GM04504 (cell line): ENCODE results near the gene SEC24C.
"Not testable (repeated sequence)": the region's sequence is repeated elsewhere in the genome, so short reads cannot be mapped to it uniquely, and the experiment has no call there.

Experiments
- DNase-seq: peaks from one replicate; pipeline ENCODE4 v3.0.0-alpha.2; 2012; ENCODE audit warnings: low read depth

SEC24C gene

DNA sequence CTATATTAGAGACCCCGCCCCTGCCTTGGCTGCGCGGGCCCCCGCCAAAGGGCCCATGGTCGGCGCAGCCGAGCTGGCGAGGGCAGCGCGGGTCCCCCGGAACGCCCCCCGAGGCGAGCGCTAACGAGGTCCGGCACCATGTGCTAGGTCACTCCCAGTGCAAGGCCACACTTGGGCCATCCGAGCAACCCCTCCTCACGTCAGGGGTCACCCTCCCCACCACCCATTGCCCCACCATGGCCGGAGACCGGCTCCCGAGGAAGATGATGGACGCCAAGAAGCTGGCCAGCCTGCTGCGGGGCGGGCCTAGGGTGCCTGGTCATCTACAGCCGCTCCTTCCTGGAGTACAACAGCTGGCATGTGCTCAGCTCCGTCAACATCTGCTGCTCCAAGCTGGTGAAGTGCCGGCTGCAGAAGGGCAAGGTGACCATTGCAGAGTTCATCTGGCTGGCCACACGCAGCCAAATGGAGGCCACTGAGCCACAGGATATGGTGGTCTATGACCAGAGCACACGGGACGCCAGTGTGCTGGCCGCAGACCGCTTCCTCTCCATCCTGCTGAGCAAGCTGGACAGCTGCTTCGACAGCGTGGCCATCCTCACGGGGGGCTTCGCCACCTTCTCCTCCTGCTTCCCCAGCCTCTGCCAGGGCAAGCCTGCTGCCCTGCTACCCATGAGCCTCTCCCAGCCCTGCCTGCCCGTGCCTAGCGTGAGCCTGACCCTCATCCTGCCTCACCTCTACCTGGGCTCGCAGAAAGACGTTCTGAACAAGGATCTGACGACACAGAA lies 12.4 kb upstream of the SEC24C start:
- no peak for DNase-seq

DNA sequence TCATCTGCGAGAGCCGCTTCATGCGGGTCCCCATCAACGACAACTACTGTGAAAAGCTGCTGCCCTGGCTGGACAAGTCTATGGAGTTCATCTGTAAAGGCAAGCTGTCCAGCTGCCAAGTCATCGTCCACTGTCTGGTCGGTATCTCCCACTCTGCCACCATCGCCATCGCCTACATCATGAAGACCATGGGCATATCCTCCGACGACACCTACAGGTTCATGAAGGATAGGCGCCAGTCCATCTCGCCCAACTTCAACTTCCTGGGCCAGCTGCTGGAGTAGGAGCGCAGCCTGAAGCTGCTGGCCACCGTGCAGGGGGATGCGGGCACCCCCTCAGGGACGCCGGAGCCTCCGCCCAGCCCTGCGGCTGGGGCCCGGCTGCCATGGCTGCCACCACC lies 11.7 kb upstream of the SEC24C start:
- no peak for DNase-seq

DNA sequence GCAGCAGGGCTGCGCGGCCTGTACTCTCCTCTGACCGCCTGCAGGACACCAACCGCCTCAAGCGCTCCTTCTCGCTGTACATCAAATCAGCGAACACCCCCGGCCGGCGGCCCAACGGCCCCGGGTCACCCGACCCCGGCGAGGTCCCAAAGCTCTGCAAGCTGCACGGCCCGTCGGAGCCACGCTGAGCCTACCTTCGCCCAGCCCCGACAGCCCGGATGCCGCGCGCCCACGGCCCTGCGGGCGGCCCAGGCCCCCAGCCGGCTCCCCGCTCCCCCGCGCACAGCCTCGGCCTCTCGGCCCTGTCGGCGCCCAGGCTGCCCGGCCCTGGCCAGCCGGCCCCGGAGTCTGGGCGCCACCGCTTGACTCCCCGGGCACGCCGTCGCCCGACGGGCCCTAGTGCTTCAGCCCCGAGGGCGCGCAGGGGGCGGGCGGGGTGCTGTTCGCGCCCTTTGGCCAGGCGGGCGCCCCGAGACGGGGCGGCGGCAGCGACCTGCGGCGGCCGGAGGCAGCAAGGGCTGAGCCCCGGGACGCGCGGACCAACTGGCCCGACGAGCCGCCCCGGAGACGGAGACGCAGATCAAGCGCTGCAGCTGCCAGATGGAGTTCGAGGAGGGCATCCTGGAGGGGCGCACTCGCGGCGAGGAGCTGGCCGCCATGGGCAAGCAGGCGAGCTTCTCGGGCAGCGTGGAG lies 11.1 kb upstream of the SEC24C start:
- no peak for DNase-seq

DNA sequence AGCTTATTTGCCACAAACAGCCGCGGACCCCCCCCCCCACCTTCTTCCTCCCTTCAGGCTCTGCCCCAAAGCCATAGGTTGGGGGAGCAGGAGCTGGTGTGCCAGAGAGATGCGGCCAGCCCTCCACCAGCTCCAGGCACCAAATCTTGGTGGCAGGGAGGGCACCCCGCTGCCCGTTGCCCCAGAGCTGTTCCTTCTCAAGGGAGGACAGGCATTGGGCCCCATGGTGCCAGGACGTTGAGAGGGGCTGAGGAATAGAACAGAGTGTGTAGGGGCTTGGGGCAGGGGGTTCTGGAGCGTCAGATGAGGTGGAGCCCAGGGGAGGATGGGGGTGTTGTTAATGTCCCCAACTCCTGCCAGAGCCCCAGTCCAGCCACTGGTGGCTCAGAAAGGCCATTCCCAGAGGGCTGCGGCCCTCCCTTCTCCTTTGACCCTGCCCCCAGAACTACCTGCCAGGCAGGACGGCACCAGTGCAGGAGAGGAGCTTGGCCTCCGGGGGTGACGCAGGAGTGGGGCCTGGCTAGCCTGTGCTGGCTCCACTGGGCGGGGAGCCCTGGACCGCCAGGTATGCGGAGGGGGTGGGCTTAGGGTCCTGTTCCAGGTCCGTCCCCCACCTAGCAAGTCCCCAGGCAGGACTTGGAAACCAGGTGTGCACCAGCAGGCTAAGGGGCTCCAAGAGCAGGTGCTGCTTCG lies 10.0 kb upstream of the SEC24C start:
- DNase-seq = no peak

DNA sequence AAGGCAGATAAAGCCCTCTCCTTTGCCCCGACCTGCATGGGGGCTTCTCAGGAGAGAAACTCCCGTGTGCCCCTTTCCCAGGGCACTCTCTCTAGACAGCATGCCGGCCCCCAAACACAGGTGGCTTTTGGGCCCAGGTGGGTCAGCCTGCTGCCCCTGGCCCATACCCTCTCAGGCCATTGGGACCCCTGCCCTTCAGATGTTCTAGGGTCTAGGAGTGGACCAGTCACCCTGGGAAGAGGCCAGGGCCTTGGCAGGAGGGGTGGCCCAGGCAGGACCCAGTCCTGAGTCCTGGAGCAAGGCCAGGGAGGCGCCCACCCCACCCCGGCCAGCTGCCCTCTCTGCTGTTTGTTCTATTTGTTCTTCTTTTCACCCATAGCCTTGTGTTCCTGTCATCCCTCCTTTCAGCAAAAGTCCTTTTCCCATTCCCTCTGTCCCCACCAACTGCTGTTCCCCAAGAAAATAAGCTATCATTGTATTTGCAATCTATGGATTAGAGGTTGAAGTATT lies 9.3 kb upstream of the SEC24C start:
- no peak for DNase-seq

DNA sequence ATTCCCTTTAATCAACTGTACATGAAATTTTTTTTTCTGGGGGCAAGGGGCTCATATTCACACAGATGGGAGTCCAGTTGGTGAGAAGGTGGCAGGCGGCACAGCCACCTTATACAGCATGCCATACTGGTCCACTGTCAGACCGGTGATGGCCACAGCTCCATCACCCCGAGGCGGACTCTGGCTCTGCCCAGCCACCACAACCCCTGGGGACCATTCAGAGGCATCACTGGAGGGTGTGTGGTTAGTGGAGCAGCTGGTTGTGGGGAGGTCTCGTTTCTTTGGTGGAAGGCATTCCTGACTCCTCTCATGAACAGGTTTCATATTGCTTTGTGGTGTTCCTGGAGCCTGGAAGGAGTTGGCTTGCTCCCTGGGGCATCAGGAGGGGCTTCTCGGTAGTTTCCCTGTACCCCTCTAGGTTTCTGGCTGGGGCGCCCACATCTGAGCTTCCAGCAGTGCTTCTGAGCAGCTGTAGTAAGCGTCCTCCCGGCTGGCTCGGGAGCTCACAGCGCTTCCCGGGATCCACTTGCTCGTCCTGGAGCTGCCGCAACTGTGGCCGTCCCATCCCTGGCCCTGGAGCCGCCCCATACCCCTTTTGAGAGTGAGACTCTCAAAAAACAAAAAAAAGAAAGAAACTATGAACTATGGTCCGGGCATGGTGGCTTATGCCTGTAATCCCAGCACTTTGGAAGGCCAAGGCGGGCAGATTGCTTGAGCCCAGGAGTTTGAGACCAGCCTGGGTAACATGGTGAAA lies 3.5 kb upstream of the SEC24C start:
- not testable (repeated sequence) for DNase-seq

DNA sequence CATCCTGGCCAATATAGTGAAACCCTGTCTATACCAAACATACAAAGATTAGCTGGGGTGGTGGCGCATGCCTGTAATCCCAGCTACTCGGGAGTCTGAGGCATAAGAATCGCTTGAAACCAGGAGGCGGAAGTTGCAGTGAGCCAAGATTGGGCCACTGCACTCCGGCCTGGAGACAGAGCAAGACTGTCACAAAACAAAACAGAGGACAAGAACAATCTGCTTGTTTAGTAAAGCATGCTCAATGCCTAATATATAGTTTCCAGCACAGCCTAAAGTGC lies 1.8 kb upstream of the SEC24C start:
- no peak for DNase-seq

DNA sequence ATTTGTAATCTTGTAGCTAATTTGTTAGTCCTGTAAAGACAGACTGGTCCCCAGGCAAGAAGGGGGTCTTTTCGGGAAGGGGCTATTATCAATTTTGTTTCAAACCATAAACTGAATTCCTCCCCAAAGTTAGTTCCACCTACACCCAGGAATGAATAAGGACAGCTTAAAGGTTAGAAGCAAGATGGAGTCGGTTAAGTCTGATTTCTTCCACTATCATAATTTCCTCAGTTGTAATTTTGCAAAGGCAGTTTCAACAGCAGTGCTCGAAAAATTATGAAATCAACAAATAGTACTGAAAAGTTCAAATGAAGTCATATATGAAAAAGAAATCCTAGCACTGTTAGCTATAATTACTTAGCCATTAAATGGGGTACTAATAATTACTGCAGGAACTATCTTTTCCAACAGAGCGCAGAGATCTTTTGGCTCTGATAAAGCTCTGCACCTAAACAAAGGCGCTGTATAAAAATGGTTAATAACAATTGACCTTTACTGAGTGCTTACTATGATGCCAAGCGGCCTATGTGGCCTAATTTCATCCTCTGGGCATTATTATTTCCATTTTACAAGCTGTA lies 756 bp upstream of the SEC24C start:
- DNase-seq = no peak

DNA sequence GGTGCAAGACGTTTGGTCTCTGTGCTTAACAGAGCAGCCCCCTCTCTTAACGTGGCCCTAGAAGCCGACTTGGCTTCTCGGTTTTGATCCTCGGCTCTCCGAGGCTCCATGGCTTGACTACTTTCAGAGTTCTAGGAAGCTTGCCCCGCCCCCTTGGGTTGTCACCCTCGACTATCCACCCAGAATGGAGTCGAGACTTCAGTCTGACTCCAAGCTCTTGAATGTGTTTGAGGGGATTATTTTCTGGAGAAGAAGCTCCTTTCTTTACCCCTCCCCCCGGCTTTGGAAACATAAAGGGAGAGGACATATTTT lies 448 bp downstream of the SEC24C start:
- peak; percentile 29 for DNase-seq

DNA sequence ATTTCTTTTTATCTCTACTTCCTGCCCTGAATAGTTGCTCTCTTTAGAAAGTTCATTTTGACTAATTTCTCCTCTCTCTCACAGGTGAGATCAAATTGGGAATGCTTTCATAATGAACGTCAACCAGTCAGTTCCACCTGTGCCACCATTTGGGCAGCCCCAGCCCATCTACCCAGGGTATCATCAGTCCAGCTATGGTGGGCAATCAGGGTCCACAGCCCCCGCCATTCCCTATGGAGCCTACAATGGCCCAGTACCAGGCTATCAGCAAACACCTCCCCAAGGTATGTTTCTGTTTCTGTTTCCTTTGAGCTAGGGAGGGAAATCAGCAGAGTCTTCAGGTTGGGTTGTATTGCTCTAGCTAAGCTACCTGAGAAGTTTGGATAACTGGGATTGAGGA lies 2.5 kb downstream of the SEC24C start:
- DNase-seq = no peak

DNA sequence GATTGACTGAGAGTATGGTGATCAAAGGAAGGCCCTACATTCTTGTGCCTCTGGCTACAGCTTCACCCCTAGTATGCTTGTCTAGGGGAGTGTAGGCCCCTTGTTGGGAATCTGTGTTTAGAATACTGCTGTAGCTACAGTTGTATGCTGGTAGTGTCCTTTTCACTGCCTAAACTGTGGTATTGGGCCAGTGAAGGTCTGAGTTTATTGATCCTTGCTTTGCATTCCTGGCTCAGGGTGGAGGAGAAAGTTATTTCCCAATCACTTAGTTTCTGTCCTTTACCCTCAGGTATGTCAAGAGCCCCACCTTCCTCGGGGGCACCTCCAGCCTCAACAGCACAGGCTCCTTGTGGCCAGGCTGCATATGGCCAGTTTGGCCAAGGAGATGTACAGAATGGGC lies 6.6 kb downstream of the SEC24C start:
- DNase-seq = no peak

DNA sequence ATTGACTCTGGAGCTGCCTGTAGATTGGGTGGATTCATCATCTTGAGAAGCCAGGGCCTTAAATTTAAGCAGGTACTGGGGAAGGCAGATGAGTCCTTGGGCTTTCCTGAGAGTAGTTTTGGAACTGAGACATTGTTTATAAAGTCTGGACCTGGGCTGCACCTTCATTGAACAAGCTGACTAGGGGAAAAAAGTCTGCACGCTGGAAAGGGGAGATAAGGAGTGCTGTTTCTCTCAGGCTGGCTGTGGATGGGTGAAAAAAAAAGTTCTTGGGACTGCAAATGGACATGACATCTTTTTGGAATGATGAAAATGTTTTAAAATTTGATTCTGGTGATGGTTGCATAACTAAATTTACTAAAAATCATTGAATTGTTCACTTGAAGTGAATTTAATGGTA lies 12.0 kb downstream of the SEC24C start:
- DNase-seq = no peak

DNA sequence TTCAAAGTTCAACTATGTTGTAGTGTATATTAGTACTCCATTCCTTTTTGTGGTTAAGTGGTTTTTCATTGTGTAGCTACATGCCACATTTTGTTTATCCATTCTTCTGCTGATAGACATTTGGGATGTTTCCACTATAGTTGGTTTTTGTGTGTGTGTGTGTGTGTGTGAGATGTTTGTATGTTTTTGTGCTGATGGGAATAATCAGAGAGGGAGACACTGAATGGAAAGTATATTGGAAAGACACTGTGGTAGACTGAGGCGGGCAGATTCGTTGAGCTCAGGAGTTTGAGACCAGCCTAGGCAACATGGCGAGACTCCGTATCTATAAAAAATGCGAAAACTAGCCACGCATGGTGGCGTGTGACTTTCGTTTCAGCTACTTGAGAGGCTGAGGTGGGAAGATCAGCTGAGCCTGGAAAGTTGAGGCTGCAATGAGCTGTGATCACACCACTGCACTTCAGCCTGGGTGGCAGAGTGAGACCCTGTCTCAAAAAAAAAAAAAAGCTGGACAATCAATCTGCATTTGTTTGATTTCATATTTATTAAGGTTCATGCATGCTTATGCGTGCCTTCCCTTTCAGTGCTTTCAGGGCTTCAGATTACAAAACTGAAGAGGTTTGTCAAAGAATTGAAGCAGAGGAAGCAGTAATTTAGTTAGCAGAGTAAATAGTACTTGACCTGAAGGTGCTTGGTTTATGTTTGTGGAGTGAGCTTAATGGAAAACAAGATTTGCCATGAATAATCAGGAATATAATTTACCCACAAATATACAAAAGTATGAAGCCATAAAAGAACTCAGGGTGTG lies 14.7 kb downstream of the SEC24C start:
- DNase-seq = no peak

DNA sequence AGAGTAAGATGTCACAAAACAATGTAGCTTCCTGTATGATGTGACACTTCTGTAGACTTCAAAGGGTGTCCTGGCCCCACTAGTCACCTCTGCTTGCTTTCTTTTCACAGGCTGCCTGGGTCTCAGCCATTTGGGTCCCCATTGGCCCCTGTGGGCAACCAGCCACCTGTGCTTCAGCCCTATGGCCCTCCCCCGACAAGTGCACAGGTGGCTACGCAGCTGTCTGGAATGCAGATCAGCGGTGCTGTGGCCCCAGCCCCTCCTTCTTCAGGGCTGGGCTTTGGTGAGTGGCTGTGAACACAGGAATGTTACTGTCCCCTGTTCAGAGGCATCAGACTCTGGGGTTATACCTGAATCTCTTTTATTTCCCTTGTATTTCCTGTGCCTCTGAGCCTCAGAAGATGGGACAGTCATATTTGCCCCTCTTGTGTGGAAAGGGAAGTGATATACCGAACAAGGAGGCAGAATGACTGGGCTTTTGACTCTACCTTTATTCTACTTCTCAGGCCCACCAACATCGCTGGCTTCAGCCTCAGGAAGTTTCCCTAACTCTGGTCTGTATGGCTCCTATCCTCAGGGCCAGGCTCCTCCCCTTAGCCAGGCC lies 15.4 kb downstream of the SEC24C start:
- DNase-seq = no peak

DNA sequence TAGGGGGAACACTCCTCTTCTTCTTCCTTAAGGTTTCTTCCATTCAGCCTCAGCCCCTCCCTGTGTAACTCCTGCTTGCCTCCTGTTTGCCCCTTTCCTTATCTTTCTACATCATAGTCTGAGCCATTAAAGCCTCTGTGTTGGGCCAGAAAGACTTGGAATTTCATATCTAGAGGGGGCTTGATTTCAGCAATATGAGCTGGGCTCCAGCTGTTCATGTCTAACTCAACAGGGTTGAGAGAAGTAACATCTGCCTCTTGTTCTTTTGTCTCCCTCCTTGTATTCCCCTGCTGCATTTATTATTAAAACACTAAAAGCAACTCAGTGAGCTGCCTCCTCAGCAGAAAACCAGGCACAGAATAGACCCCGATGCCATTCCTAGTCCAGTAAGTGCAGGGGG lies 17.6 kb downstream of the SEC24C start:
- no peak for DNase-seq

DNA sequence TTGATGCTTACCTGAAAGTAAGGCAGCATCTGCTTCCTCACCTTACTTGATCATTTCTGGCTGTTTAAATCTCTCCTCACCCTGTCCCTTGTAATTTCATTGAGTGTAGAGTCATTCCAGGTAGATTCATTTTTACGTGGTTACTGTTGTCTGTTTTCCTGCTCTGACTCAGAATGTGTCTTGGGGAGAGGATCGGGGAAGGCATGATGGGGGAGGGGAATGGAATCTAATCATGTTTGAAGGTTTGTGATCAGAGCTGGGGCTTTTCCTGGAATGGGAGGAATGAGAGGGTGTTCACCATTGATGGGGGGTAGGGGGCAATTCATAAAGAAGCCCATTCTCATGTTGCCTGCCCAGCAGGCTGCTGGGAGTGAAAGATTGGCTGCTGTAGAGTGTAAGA lies 18.7 kb downstream of the SEC24C start:
- no peak for DNase-seq

DNA sequence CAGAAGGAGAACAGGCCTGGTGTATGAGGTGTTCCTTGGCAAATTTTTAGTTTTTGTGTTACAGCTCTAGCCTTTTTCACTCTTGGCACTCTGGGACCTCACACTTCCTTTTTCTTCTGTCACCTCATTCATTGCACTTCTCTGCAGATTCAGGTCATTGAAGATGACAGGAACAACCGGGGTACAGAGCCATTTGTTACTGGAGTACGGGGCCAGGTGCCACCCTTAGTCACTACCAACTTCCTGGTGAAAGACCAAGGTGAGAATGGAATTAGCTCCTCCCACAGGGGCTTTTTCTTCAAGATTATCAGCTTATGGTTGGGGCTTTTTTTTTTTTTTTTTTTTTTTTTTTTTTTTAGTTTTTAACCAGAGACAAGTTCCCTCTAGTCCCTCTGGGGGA lies 19.2 kb downstream of the SEC24C start:
- DNase-seq = no peak

DNA sequence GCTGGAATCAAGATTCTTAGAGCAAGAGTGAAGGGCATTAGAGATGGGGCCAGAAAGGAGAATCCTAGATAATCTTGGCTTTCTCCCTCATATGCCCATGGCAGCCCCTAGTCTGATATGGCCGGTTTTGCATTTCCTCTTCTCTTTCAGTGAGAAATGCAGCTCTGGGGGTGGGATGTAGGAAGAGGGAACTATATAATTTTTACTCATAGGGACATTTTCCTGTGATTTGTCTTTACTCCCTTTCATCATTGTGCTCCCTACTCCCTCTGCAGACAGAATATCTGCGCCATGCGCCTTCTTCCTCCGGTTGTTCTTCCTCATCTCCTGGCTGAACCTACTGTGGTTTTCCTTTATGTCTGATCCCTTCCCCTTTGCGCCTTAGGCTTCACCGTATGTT lies 20.9 kb downstream of the SEC24C start:
- no peak for DNase-seq

DNA sequence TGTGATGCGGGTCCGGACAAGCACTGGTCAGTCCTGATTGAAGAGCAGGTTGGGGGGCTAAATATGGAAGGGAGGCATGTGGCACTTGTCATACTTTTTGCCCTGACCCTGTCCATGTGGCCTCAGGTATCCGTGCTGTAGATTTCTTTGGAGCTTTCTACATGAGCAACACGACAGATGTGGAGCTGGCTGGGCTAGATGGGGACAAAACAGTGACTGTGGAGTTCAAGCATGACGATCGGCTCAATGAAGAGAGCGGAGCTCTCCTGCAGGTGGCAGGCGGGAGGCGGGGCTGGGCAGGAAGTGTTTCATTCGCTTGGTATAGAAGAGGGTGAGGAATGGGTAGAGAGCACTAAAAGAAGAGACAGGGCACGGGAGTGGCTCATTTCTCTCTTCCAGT lies 24.7 kb downstream of the SEC24C start:
- DNase-seq = no peak

DNA sequence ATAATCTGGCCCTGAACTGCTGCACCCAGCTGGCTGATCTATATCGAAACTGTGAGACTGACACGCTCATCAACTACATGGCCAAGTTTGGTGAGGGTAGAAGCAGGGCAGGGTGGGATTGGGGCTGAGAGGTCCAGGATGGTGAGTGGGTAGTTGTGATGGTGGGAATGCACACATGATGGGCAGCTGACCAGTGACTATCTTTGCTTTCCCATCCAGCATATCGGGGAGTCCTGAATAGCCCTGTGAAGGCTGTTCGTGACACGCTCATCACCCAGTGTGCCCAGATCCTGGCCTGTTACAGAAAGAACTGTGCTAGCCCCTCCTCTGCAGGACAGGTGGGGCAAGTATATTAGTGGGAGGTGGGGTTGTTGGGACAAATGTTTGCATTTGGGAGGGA lies 25.2 kb downstream of the SEC24C start:
- no peak for DNase-seq

DNA sequence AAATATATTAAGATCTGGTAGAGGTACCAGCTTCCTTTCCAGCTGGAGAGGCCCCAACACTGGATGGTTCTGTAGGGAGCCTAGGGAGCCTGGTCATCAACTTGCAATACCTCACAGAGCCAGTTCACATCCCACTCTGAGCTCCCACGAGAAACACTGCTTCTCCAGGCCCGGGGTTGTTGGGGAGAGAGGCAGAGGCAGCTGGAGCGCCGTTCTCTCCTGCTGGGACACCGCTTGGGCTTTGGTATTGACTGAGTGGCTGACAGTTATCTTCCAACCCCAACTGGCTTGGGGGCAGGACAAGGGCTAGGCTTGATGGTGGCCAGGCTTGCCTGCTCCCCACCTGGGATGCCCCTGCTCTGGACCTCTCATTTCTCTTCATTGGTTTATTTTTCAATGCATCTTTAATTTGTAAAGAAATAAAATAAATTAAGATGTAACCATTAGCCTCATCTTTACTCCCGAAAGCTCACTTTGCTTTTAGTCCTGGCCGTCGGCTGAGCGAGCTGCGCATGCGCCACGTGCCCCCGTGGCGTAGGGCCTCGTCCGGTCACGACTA lies 27.6 kb downstream of the SEC24C start:
- DNase-seq = peak; percentile 57
